Right forelimb (tissue), 1 donor: ENCODE data around the gene PLEKHN1.
"Not testable (repeated sequence)": the region's sequence is repeated elsewhere in the genome, so short reads cannot be mapped to it uniquely, and the experiment has no call there.

Experiments
- DNase-seq: peaks from one replicate; pipeline ENCODE4 v3.0.0-alpha.2; 2018

PLEKHN1 gene

DNA sequence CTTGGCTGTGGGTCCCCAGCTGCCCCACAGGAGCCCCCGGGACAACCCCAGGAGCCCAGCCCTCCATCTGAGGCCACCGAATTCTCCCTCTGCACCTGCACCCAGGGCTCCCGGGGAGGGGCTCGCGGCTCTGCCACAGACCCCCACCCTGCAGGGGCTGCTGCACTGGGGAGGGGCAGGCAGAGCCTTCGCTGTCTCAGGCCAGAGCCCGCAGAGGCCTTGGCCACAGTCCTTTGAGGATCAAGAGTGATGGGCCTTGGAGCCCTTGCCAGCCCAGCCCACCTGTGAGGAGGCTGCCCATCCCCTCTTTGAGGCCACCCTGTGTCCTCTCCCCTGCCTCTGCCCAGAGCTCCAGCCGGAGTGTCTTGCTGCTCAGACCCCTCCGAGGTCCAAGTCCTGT is 9.1 kb downstream of the PLEKHN1 start:
- DNase-seq = no peak

DNA sequence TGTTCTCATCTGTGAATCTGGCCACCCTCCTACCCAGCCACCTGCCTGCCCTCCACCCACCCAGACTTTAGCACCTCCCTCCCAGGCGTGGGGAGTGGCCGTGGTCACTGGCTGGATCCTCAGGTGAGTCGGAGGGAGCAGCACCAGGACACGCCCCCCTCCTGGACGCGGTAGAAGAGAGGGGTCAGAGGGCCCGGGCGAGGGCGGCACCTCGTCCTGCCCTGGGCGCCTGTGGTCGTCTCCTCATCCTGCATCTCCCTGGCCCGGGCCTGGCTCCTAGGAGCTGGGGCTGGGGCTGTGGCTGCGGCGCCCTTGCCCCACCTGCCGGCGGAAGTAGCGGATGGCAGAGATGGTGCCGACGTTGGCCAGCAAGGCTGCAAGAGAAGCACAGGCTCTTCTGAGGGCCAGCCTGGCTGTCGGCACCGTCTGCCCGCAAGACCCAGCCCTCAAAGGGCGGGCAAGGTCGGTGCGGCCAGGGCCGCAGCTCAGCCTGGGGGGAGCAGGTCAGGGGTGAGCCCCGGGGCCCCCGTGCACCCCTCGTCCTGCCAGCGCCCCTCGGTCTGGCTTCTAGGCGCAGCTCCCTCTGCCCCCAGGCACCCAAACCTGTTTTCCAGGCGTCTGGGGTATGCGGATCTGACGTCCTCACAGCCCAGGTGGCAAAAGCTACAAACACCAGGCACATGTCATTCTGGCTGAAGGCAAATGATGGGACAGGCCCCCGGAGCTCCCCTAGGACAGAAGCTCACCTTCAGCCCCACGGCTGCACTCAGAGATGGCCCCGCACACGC is 9.8 kb downstream of the PLEKHN1 start:
- DNase-seq = peak; percentile 73

DNA sequence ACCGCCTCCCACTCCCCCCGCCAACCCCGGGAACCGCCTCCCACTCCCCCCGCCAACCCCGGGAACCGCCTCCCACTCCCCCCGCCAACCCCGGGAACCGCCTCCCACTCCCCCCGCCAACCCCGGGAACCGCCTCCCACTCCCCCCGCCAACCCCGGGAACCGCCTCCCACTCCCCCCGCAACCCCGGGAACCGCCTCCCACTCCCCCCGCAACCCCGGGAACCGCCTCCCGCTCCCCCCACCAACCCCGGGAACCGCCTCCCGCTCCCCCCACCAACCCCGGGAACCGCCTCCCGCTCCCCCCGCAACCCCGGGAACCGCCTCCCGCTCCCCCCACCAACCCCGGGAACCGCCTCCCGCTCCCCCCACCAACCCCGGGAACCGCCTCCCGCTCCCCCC is 10.5 kb downstream of the PLEKHN1 start:
- DNase-seq = not testable (repeated sequence)

DNA sequence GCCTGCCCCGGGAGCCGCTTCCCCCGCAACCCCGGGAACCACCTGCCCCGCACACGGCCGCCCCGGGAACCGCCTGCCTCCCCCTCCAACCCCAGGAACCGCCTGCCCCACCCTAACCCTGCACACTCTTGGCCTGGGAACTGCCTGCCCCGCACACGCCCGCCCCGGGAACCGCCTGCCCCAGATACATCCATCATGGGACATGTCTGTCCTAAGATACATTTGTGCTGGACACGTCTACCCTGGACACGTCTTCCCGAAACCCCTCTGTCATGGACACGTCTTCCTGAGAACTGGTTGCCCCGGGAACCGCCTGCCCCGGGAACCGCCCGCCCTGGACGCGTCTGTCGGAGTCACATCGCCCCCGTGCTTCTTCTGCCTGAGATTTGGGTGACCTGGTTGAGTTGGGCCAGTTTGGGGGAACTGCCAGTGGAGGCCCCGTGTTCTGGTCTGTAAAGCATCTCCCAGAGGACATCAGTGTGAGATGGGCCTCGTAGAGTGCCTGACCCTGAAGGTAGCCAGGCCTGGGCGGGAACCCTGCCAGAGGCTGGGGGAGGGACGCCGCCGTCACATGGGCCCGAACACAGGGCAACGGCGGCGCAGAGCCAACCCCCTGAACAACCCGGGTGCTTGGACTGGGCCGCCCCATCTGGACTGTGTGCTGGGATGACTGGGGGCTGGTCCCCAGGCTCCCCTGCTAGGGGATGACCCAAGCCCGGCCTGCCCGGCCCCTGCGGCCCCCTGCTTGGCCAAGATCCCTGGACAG is 12.0 kb downstream of the PLEKHN1 start:
- DNase-seq = no peak

DNA sequence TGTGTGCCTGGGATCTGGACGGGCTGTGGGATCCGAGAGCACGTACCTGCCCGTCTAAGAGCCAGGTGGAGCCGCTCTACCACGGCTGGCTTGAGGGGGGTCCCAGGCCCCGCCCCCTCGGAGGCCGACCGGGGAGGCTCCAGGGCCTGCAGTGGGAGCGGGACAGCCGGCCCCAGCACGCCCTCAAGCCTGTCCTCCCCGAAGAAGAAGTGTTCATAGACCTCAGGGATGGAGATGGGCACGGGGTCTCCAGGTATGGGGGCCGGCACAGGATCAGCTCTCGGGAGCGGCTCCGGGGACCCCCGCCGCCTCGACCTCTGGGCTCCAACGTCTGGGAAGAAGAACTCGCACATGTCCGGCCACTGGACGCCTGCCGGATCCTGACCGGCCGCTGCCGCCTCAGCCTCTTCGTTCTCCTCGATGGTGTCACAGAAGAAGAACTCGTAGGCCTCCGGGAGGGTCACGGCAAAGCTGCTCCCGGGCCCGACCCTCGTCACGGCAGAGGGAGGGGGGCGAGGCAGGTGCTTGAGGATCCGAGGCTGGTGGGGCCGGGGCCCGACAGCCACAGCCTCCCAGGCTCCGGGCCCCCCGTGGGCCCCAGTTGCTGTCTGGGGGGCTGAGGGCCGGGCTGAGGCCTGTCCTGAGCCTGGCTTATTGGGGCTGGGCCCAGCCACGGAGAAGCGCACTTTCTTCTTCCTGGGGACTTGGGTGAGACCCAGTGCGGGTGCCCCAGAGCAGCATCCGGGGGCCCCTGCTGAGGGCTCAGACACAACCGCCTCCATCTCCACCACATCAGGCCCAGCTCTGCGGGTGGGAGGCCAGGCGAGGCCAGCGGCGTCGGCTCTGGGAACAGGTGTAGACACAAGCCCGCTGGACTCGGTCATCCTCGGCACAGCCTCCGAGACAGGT is 12.8 kb downstream of the PLEKHN1 start:
- DNase-seq = no peak

DNA sequence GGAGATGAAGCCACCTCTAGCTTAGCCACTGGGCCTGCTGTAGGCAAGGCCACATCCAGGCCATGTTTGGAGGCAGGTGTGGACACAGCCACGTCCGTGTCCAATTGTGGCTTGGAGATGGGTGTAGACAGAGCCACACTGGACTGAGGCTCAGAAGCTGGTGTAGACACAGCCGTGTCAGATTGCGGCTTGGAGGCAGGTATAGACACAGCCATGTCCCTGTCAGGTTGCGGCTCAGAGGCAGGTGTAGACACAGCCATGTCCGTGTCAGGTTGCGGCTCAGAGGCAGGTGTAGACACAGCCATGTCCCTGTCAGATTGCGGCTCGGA is 13.4 kb downstream of the PLEKHN1 start:
- no peak for DNase-seq

DNA sequence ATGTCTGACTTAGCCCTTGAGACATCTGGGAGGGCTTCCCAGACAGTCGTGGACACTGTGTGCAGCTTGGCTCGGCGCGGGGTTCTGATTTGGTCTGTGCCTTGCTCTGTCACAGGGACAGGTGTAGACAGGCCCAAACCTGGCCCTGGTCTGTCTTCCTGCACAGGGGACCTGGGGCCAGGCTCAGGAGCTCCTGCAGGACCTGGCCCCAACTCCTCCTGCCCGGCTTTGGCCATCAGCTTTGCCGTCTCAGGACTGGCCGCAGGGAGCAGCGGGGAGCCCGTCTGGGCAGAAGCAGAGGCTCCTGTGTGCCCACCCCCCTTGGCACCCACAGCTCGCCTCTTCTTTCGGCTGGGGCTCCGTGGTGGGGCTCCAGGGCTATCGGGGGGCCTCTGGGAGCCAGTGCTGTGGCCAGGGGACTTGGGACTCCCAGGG is 13.9 kb downstream of the PLEKHN1 start:
- DNase-seq = no peak

DNA sequence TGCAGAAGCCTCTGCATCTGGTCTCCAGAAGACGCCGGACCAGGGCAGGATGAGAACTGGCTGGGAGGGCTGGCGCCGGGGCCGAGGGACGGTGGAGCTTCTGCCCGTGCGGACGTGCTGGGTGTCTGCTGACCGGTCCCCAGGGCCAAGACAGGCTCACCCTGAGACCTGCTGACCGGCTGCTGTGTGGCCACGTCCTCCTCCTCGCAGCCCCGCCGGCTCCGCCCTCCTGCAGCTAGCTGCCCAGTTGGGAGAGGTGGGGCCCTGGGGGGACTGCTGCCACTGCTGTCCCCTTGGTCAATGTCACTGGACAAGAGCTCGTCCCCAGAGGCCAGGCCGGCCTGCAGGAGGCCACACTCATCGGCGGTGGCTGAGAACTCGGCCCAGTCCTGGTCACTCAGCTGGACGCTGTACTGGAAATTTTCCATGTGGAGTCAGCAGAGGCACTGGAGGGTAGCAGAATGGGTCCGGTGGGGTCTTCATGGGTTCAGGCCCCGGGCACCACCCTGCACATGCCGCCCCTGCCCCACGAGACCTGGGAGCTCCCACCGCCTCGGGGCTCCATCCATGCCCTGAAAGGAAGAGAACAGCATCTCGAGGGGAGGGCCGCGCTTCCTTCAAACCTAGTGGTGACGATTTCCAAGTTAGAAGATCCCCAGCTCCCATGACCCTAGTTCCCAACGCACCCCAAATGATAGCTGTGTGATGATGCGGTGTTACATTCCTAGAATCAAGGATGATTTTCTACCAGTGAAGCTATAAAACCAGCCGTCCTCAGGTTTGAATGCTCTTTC is 14.5 kb downstream of the PLEKHN1 start:
- DNase-seq = no peak

DNA sequence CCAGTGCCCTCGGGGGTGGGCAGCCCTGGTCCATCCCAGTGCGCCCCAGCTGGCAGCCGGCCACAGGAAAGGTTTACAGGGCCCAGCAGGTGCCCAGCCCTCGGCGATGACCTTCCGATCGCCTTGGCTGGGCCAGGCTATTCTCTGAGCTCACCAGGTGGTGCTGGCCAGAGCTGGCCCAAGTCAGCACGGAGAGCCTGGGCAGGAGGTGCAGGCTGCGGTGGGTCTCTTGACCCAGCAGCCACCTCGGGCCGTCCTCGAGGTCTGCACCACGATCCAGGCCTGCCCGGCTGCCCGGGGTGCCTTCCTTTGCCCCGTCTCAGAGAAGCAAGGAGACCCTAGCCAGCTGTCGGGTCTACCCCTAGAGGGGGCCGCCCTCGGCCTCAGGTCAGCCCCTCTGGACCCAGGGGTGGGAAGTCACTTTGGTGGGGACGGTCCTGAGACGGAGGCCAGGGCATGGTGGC is 15.2 kb downstream of the PLEKHN1 start:
- no peak for DNase-seq

DNA sequence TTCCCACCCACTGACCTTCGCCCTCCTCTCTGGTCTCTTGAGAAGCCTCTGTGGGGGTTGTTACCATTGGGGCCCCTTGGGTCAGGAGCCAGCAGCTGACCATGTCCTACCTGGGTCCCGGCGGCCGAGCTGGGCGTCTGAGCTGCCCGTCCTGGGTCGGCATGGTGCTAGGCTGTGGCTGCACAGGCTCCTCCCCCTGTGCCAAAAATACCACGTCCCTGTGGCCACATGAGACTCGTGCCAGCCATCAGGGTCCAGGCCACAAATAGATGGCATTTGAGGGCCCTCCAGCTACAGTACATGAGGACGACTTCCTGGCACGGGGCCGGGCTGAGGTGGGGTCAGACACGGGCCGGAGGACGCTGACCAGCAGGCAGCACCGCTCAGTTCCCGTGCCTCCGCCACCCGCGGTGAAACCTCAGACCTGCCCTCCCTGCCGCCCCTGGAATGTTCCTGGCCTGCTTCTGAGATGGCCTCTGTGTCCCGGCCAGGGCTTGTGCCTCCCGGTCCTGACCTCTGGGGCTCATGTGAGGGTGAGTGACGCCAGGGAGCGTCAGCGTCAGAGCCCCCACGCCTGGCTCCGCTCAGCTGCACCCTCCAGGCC is 15.8 kb downstream of the PLEKHN1 start, which contains the start of gene PERM1:
PERM1 (minus strand) TSS at position 139 of the 604 bp plus-strand sequence. CDS start 1,064 bp downstream, outside the sequence.
- no peak for DNase-seq

DNA sequence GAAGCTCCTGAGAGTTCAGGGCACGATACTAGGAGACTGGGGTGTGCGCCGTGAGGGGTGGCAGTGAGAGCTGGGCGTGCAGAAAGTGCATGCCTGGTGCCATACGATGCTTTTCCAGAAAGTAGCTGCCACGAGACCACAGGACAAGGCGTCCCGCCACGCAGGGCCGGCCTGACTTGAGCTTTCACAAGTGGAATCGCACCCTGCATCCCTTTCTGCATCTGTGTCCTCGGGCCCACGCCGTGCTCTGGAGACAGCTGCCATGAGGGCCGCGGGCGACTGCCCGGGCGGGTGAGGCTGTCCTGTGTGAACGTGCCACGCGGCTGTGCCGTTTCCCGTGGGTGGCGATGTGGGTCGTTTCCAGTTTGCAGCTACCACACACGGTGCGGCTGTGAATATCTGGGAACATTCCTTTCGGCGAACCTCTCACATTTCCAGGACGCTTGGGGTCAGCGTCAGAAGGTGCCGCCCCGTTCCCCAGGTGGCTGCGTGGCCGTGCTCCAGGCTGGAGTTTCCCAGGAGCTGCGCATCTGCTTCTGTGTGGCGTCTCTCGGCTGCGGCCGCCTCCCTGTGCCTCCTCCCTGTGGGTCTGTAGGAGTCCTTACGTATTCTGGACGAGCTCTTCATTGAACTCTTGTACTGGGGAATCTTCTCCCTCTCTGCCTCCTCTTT is 16.6 kb downstream of the PLEKHN1 start:
- DNase-seq = no peak

DNA sequence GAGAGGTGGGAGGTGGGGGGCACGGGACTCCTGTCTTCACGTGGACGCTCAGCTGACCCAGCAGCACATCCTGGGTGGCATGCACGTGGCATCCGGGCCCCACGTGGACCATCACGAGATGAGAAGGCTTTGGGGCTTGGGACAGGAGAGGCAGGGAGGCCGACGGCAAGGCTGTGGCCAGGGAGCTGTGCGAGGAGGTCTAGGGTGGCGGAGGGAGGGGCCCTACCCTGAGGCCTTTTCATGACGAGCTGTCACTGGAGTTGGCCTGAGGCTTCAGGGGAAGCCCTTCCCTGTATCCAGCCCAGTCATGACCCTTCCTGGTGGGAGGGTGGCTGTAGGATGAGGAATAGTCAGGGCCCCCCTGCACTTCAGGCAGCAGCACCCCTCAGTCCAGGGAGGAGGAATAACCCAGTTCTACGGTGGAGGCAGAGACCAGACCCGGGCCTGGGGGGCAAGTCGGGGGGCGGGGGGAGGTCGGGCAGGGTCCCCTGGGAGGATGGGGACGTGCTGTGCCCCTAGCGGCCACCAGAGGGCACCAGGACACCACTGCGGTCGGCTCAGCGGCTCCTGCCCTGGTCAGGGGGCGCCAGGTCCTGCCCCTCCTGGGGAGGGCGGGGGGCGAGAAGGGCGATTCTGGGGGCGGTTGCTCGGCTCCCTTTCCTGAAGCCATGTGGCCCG is 17.7 kb downstream of the PLEKHN1 start:
- DNase-seq = peak; percentile 83

DNA sequence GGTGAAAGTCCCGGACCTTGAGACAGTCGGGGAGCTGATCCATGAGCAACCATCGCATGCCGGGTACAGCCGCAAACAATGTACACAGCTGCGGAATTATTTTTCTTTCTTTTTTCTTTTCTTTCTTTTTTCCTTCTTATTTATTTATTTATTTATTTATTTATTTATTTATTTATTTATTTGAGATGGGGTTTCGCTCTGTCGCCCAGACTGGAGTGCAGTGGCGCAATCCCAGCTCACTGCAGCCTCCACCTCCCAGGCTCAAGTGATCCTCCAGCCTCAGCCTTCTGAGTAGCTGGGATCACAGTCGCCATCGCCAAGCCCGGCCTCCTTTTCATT is 18.2 kb downstream of the PLEKHN1 start:
- no peak for DNase-seq

DNA sequence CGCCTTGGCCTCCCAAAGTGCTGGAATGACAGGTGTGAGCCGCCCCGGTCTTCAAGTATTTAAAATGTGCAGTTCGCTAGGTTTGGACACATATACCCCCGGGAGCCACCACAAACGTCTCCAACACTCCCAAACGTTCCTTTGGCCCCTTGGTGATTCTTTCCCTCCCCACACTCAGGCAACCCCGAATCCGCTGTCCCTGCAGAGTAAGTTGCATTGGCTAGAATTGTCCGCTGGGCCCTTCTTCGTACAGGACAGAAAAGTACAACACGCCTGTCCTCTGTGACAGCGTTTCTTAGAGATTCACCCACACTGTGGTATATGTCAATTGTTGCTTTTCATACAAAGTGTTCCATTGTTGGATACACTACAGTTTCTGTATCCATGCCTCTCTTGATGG is 18.8 kb downstream of the PLEKHN1 start:
- DNase-seq = no peak

DNA sequence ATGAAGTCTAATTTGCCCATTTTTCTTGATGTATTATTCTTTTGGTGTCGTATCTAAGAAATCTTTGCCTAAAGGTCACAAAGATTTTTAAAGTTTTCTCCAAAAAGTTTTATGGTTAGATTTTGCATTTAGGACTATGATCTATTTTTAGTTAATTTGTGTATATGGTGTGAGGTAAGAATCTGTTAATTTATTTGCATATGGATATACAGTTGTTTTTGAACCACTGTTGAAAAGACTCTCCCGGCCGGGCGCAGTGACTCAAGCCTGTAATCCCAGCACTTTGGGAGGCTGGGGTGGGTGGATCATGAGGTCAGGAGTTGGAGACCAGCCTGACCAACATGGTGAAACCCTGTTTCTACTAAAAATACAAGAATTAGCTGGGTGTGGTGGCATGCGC is 21.8 kb downstream of the PLEKHN1 start:
- not testable (repeated sequence) for DNase-seq

DNA sequence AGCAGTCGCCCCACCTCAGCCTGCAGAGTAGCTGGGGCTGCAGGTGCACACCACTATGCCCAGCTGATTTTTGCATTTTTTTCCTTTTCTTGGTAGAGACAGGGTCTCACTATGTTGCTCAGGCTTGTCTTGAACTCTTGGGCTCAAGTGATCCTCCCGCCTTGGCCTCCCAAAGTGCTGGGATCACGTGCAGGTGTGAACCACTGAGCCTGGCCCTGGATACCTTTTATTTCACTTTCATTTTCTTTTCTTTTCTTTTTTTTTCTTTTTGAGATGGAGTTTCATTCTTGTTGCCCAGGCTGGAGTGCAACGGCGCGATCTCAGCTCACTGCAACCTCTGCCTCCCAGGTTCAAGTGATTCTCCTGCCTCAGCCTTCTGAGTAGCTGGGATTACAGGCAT is 25.0 kb downstream of the PLEKHN1 start:
- not testable (repeated sequence) for DNase-seq

DNA sequence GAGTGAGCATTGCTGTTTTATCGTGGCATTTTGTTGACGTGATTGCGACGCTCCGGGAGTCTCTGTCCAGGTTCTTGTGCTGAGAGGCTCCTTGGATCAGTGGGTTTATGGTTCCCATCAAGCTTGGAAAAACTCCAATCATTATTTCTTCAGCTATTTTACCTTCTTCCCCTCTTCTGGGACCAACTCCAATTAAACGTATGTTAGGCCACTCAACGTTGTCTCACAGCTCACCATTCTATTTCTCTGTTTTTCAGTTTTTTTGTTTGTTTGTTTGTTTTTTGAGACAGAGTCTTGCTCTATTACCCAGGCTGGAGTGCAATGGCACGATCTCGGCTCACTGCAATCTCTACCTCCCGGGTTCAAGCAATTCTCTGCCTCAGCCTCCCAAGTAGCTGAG is 25.6 kb downstream of the PLEKHN1 start:
- DNase-seq = no peak

DNA sequence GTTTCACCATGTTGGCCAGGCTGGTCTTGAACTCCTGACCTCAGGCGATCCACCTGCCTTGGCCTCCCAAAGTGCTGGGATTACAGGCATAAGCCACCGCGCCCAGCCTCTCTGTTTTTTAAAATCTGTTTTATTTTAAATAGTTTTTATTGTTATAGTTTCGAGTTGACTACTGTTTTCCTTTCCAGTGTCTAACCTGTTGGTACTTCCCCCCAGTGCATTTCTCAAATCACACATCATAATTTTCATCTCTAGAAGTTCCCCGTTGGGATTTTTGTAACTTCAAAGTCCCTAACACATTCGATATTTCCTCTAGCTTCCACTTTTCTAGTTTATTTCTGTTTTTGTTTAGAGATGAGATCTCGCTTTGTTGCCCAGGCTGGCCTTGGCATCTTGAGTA is 26.1 kb downstream of the PLEKHN1 start:
- DNase-seq = no peak

DNA sequence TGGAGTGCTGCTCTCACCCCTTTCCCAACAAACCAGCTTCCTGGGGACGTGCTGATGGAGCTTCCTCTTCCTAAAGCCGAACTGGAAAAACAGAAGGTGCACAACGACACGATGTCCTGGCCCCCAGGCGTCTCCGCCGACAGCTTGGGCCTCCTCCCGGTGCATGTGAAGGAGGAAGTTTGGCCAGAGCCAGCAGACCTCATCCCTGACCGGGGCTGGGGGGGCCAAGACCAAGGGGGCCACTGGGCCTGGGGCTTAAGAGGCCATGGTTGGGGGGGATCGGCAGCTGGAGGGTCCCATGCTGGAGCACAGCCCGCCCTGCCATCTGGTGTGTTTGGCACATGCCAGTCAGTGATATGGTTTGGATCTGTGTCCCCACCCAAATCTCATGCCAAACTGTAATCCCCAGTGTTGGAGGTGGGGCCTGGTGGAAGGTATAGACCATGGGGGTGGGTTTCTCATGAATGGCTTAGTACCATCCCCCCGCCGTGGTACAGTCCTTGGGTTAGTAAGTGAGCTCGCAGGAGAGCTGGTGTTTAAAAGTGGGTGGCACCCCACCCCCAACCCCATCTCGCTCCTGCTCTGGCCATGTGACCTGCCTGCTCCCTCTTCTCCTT is 27.2 kb downstream of the PLEKHN1 start:
- no peak for DNase-seq

DNA sequence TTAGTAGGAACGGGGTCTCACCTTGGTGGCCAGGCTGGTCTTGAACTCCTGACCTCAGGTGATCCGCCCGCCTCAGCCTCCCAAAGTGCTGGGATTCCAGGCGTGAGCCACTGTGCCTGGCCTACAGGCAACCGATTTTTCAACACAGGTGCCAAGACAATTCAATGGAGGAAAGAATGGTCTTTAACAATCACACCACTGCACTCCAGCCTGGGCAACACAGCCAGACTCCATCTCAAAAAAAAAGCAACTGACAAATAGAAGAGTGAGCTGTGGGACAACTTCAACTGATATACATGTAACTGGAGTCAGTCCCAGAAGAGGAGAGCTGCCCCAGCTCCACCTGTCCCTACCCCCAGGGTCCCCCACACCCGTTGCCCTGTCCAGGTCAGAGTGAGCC is 28.3 kb downstream of the PLEKHN1 start:
- not testable (repeated sequence) for DNase-seq
